Upper lobe of right lung (tissue), 1 donor: ENCODE results near the gene RGS14. TPM values are rescaled to one million over a fixed set of nuclear protein-coding genes. Genes with fewer than 3 reads are reported as not detected.

Experiments used
- ATAC-seq: fragments of 200-7000 bp; cut with Tn5 transposase; one replicate; pipeline ENCODE4 v1.9.1; 2020; ENCODE audit warnings: mild to moderate bottlenecking, moderate library complexity
- DNase-seq: peaks from one replicate; pipeline ENCODE4 v3.0.0-alpha.2; 2020
- H3K27ac ChIP-seq: fragments of 200-600 bp; one replicate; pipeline ENCODE4 v1.8.0; 2022
- H3K27me3 ChIP-seq: fragments of 200-600 bp; one replicate; pipeline ENCODE4 v1.8.0; 2022; ENCODE audit warnings: mild to moderate bottlenecking
- H3K36me3 ChIP-seq: fragments of 200-600 bp; one replicate; pipeline ENCODE4 v1.8.0; 2022
- H3K4me1 ChIP-seq: fragments of 200-600 bp; one replicate; pipeline ENCODE4 v1.8.0; 2022
- H3K4me3 ChIP-seq: fragments of 200-600 bp; one replicate; pipeline ENCODE4 v1.8.0; 2022; ENCODE audit warnings: mild to moderate bottlenecking
- H3K9me3 ChIP-seq: fragments of 200-600 bp; one replicate; pipeline ENCODE4 v1.8.0; 2022
- intact Hi-C: fragments of 100-400 bp; cut with DNase I; formaldehyde crosslinking; loops from one replicate; pipeline ENCODE4 v1.11.0; 2022
- total RNA-seq: library from RNA; stranded (reverse); fragmentation: NEBNext Ultra II Directional; extraction: Animal tissue kit (Norgen Biotek cat#: 25700); gene quantifications from one replicate; pipeline ENCODE4 v1.2.1, GENCODE V29; 2021
- TF ChIP-seq, protein P1 (sequence below): fragments of 200-600 bp; IDR thresholded peaks from one replicate; pipeline ENCODE4 v1.8.0; 2022; ENCODE audit warnings: antibody characterized with exemption
- donor health status: DM: no; HTN: yes; CAD: no; lungs with severe emphysema.

RGS14 gene
- total RNA-seq, 1 donor from 2014 or later: 17.5 TPM

DNA sequence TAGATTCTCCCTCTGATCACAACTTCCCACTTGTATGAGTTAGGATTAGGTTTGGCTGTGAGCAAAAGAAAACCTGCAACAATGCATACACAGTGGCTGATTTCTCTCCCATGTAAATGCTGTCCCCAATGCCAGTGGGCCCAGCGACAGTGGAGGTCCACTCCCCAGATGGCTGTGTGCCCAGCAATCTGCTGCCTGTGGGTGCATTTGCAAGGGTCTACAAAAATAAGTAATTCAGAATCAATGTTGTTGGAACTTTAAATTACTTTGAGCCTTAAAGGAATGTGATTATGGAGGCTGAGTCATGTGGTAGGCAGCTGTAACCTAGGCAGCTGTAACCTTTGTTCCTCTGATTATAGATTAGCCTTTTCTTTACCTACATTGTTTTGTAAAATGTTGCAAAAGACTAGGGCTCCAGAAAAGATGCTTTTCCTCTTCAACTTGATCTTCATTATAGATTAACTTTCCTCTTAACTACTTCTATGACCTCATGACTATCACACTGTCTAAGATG is 31.8 kb upstream of the RGS14 start:
- H3K36me3 ChIP-seq: peaks cover 13% of the 10 kb centered on the region
- no peak overlapping the region for H3K4me3 ChIP-seq
- TF ChIP-seq, protein P1, sequence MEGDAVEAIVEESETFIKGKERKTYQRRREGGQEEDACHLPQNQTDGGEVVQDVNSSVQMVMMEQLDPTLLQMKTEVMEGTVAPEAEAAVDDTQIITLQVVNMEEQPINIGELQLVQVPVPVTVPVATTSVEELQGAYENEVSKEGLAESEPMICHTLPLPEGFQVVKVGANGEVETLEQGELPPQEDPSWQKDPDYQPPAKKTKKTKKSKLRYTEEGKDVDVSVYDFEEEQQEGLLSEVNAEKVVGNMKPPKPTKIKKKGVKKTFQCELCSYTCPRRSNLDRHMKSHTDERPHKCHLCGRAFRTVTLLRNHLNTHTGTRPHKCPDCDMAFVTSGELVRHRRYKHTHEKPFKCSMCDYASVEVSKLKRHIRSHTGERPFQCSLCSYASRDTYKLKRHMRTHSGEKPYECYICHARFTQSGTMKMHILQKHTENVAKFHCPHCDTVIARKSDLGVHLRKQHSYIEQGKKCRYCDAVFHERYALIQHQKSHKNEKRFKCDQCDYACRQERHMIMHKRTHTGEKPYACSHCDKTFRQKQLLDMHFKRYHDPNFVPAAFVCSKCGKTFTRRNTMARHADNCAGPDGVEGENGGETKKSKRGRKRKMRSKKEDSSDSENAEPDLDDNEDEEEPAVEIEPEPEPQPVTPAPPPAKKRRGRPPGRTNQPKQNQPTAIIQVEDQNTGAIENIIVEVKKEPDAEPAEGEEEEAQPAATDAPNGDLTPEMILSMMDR: no peak
- ATAC-seq (no peak), DNase-seq (no peak)
- no peaks in the 10 kb centered on the region for H3K4me1 ChIP-seq
- no peaks in the 10 kb centered on the region for H3K9me3 ChIP-seq
- intact Hi-C loops: no loop called here
- no peak overlapping the region for H3K27ac ChIP-seq
- no peaks in the 10 kb centered on the region for H3K27me3 ChIP-seq

DNA sequence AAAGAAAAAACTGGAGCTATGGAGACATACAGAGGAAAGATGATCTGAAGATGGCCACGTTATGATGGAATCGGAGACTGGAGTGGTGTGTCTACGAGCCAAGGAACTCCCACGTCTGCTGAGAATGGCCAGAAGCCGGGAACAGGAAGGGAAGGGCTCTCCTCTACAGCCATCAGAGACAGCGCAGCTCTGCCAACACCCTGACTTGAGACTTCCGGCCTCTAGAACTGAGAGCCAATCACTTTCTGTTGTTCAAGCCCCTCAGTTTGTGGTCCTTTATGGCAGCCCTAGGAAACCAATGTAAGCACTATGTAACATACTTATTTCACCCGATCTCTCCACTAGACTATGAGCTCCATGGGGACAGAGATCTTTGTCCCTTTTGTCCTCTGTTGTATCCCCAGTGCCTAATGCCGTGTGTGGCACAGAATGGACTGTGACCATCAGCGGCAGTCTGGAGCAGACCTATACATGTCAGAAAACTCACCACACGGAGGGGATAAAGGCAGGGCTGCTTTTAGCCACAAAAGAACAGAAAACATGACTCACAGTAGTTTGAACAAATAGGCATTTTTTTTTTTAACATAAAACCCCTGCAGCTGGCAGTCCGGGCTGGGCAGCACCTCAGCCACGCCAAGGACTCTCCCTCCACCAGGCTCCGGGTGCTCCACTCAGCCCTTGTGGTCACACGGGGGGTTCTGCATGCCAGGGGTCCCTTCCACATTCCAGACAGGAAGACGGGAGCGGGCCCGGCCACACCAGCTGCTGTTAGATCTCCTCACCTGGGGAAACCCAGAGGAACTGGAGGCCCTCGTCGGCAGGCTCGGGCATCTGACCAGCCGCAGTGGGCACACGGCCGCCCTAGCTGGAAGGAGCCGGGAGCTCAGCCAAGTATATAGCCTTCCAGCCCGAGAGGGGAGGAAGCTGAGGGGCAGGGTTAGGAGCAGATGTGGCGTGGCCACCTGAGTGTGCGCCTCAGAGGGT is 29.9 kb upstream of the RGS14 start:
- no peak overlapping the region for H3K4me3 ChIP-seq
- no peaks in the 10 kb centered on the region for H3K27me3 ChIP-seq
- intact Hi-C loops: no loop called here
- H3K4me1 ChIP-seq: no peaks in the 10 kb centered on the region
- DNase-seq (peak; percentile 52), ATAC-seq (peak; percentile 71)
- H3K9me3 ChIP-seq: no peaks in the 10 kb centered on the region
- TF ChIP-seq, protein P1: no peak
- peaks cover 29% of the 10 kb centered on the region for H3K36me3 ChIP-seq
- H3K27ac ChIP-seq: peak overlapping the region; percentile 58

DNA sequence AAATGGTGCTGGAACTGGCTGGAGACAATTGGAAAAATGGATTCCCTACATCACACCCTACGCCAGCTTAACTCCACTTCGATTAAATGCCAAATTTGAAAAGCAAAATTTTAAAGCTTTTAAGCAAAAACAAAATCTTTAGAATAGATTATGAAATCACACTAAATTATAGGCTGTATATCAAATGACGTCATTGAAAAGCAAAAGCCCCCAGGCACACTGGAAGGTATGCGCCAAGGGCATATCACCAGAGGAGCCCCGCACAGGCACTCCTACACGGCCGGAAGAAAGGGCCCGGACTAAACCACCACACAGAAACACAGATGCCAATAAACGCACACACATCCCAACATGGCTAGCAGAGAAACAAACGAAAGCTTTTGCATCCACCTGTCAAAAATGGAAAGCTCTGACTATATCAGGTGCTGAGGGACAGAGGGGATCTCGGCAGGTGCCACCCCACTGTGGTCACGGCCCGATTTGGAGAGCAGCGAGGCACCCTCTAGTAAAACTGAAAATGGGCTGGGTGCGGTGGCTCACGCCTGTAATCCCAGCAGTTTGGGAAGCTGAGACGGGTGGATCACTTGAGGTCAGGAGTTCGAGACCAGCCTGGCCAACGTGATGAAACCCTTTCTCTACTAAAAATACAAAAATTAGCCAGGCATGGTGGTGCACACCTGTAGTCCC is 29.0 kb upstream of the RGS14 start:
- TF ChIP-seq, protein P1: no peak
- intact Hi-C loops: no loop called here
- Histone ChIP-seq H3K27me3 (no peaks in the 10 kb centered on the region), H3K4me1 (no peaks in the 10 kb centered on the region), H3K4me3 (no peak overlapping the region), H3K27ac (peak overlapping the region; percentile 58), H3K9me3 (no peaks in the 10 kb centered on the region), H3K36me3 (peaks cover 38% of the 10 kb centered on the region)
- DNase-seq (peak; percentile 43), ATAC-seq (no peak)

DNA sequence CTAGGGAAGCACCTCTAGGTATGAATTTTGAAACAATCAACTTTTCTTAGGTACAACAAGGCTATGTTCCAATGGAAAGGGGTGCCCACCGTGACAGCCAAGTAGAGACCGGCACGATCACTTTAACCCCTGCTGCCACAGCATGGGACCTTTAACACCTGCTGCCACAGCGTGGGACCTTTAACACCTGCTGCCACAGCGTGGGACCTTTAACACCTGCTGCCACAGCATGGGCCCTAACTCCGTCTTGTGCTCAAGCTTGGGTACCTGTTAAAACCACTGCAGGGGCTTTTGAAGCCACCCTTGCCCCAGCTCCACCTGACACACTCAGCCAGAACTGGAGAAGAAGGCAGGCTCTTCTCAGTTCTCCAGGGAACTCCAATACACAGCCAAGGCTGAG is 27.8 kb upstream of the RGS14 start:
- intact Hi-C loops: no loop called here
- no peak overlapping the region for H3K27ac ChIP-seq
- no peaks in the 10 kb centered on the region for H3K9me3 ChIP-seq
- ATAC-seq (no peak), DNase-seq (peak; percentile 32)
- peaks cover 50% of the 10 kb centered on the region for H3K36me3 ChIP-seq
- TF ChIP-seq, protein P1: no peak
- H3K27me3 ChIP-seq: no peaks in the 10 kb centered on the region
- no peaks in the 10 kb centered on the region for H3K4me1 ChIP-seq
- no peak overlapping the region for H3K4me3 ChIP-seq

DNA sequence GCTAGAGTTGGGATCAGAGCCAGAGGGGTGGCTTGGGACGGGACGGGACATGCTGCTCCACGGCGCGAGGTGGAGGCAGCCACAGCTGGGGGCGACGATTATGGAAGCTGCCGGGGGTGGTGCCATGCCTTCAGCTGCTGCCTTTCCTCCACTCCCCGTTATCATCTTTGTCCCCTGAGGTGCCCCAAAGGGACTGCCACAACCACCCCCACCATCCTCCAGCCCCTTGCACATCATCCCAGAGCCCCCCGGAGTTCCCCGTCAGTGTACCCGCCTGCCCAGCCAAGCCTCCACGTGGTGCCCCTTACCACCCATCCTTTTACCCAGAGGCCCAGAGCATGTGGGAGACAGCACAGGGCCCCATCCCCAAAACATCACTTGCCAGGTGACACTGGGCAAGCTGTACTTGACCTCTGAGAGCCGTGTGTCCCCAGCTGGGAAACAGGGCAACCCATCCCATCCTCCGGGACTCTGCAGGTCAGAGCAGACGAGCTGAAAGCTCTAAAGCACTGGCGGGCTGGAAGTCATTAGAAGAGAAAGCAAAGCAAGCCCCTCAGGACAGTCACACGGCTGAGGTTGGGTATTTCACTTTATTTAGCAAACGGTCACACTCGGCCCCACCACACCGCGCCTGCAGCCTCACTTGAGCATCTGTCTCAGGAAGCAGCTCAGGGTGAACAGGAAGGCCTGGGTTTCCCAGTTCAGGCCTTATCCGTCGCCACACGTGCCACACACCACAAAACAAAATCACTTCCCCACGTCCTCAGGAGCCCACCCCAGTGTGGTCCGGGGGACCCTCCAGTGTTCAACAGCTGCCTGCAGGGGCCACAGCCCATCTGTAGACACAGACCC is 26.5 kb upstream of the RGS14 start:
- Histone ChIP-seq H3K4me3 (no peak overlapping the region), H3K27me3 (no peaks in the 10 kb centered on the region), H3K4me1 (no peaks in the 10 kb centered on the region), H3K36me3 (peaks cover 63% of the 10 kb centered on the region), H3K27ac (no peak overlapping the region), H3K9me3 (no peaks in the 10 kb centered on the region)
- TF ChIP-seq, protein P1: no peak
- DNase-seq (peak; percentile 37), ATAC-seq (no peak)
- intact Hi-C loops: no loop called here
